HUES48 (cell line): Measurements from ENCODE around the gene ADCY7.

ENCODE experiments used
- H3K27ac ChIP-seq: one replicate; pipeline ENCODE4 v1.7.0; 2013; ENCODE audit warnings: low read depth, low read length, inconsistent platforms
- H3K27me3 ChIP-seq: 2 replicates; pipeline ENCODE4 v1.6.1; 2013; ENCODE audit warnings: mild to moderate bottlenecking, low read length; ENCODE audit not compliant: control insufficient read depth, insufficient read depth
- H3K36me3 ChIP-seq: 2 replicates; pipeline ENCODE4 v1.6.1; 2013; ENCODE audit warnings: low read length; ENCODE audit not compliant: control insufficient read depth, insufficient read depth
- H3K4me1 ChIP-seq: 2 replicates; pipeline ENCODE4 v1.6.1; 2013; ENCODE audit warnings: mild to moderate bottlenecking, low read length; ENCODE audit not compliant: control insufficient read depth, insufficient read depth
- H3K4me3 ChIP-seq: 2 replicates; pipeline ENCODE4 v1.5.1; 2013; ENCODE audit warnings: mild to moderate bottlenecking, low read depth, low read length
- H3K9ac ChIP-seq: 2 replicates; pipeline ENCODE4 v1.6.1; 2013; ENCODE audit warnings: mild to moderate bottlenecking, low read depth, low read length, moderate library complexity
- H3K9me3 ChIP-seq: 2 replicates; pipeline ENCODE4 v1.6.1; 2013; ENCODE audit warnings: low read length; ENCODE audit not compliant: control insufficient read depth, insufficient read depth

Gene ADCY7

GRCh38 chr16:50266337-50267091 lies at the start of gene ADCY7:
ADCY7 (plus strand) TSS chr16:50266551; CDS start chr16:50288180, 21,629 bp downstream.
- Histone ChIP-seq H3K9me3 (no peaks in the 10 kb centered on the region), H3K4me1 (peaks cover 8% of the 10 kb centered on the region; the same call in 1 of the 2 replicates), H3K9ac (no peak within 1 kb of the TSS), H3K27me3 (no peaks in the 10 kb centered on the region), H3K27ac (no peak within 1 kb of the TSS), H3K4me3 (no peak within 1 kb of the TSS), H3K36me3 (no peaks in the 10 kb centered on the region)

- Histone ChIP-seq H3K36me3 (peaks cover 68% of the 10 kb centered on the region), H3K9me3 (no peaks in the 10 kb centered on the region), H3K9ac (no peak overlapping the region), H3K4me3 (no peak overlapping the region), H3K27me3 (no peaks in the 10 kb centered on the region), H3K4me1 (no peaks in the 10 kb centered on the region), H3K27ac (no peak overlapping the region)
Measured at GRCh38 chr16:50219402-50219975, 46.9 kb upstream of the ADCY7 start.

GRCh38 chr16:50224286-50224685 lies 42.1 kb upstream of the ADCY7 start:
- no peaks in the 10 kb centered on the region for H3K4me1 ChIP-seq
- no peak overlapping the region for H3K4me3 ChIP-seq
- no peak overlapping the region for H3K9ac ChIP-seq
- H3K27ac ChIP-seq: no peak overlapping the region
- no peaks in the 10 kb centered on the region for H3K27me3 ChIP-seq
- peaks cover 63% of the 10 kb centered on the region for H3K36me3 ChIP-seq
- H3K9me3 ChIP-seq: no peaks in the 10 kb centered on the region

GRCh38 chr16:50227120-50227519 lies 39.2 kb upstream of the ADCY7 start:
- Histone ChIP-seq H3K27me3 (no peaks in the 10 kb centered on the region), H3K27ac (no peak overlapping the region), H3K9ac (no peak overlapping the region), H3K4me1 (no peaks in the 10 kb centered on the region), H3K4me3 (no peak overlapping the region), H3K9me3 (no peaks in the 10 kb centered on the region), H3K36me3 (peaks cover 61% of the 10 kb centered on the region)

GRCh38 chr16:50227665-50228064 lies 38.7 kb upstream of the ADCY7 start:
- no peak overlapping the region for H3K27ac ChIP-seq
- no peaks in the 10 kb centered on the region for H3K4me1 ChIP-seq
- peaks cover 56% of the 10 kb centered on the region for H3K36me3 ChIP-seq

GRCh38 chr16:50228364-50228868 lies 37.9 kb upstream of the ADCY7 start:
- Histone ChIP-seq H3K27ac (no peak overlapping the region), H3K4me3 (no peak overlapping the region), H3K9me3 (no peaks in the 10 kb centered on the region), H3K4me1 (no peaks in the 10 kb centered on the region), H3K27me3 (no peaks in the 10 kb centered on the region), H3K9ac (no peak overlapping the region), H3K36me3 (peaks cover 48% of the 10 kb centered on the region)

More at GRCh38 chr16:50227665-50228064, 38.7 kb upstream of the ADCY7 start:
- Histone ChIP-seq H3K27me3 (no peaks in the 10 kb centered on the region), H3K9me3 (no peaks in the 10 kb centered on the region), H3K4me3 (no peak overlapping the region), H3K9ac (no peak overlapping the region)

GRCh38 chr16:50229149-50229726 lies 37.1 kb upstream of the ADCY7 start:
- H3K9ac ChIP-seq: no peak overlapping the region
- H3K4me1 ChIP-seq: no peaks in the 10 kb centered on the region
- H3K27ac ChIP-seq: no peak overlapping the region
- no peaks in the 10 kb centered on the region for H3K9me3 ChIP-seq
- no peak overlapping the region for H3K4me3 ChIP-seq
- H3K27me3 ChIP-seq: no peaks in the 10 kb centered on the region
- H3K36me3 ChIP-seq: peaks cover 43% of the 10 kb centered on the region

GRCh38 chr16:50234771-50235556 lies 31.4 kb upstream of the ADCY7 start:
- no peak overlapping the region for H3K4me3 ChIP-seq
- H3K9me3 ChIP-seq: no peaks in the 10 kb centered on the region
- no peak overlapping the region for H3K27ac ChIP-seq
- H3K36me3 ChIP-seq: no peaks in the 10 kb centered on the region
- H3K9ac ChIP-seq: no peak overlapping the region
- no peaks in the 10 kb centered on the region for H3K27me3 ChIP-seq
- H3K4me1 ChIP-seq: peaks cover 8% of the 10 kb centered on the region

GRCh38 chr16:50235581-50235980 lies 30.8 kb upstream of the ADCY7 start:
- H3K27ac ChIP-seq: no peak overlapping the region
- no peaks in the 10 kb centered on the region for H3K27me3 ChIP-seq
- no peak overlapping the region for H3K9ac ChIP-seq
- H3K4me1 ChIP-seq: peaks cover 8% of the 10 kb centered on the region
- H3K36me3 ChIP-seq: no peaks in the 10 kb centered on the region
- no peak overlapping the region for H3K4me3 ChIP-seq
- H3K9me3 ChIP-seq: no peaks in the 10 kb centered on the region

- Histone ChIP-seq H3K9me3 (no peaks in the 10 kb centered on the region), H3K36me3 (no peaks in the 10 kb centered on the region), H3K4me3 (no peak overlapping the region), H3K9ac (no peak overlapping the region), H3K27me3 (no peaks in the 10 kb centered on the region), H3K4me1 (peaks cover 8% of the 10 kb centered on the region), H3K27ac (no peak overlapping the region)
Measured at GRCh38 chr16:50238314-50238713, 28.0 kb upstream of the ADCY7 start.
